Adrenal gland (tissue), 12 donors: ENCODE measurements around the gene HSD17B1. TPM values are rescaled to one million over a fixed set of nuclear protein-coding genes. Genes with fewer than 3 reads are reported as not detected.

ENCODE experiments used
- DNase-seq, 7 donors: peaks; one replicate each; pipeline ENCODE4 v3.0.0-alpha.2; 2019 to 2020
- H3K27ac ChIP-seq, 5 donors: fragments of 200-600 bp; sonication (generic) in 4 of 5; 1 replicate in 3 of 5; 2 replicates in 2 of 5; pipeline versions ENCODE4 v1.5.1 to v1.8.0; 2016 to 2020; ENCODE audit warnings: mild to moderate bottlenecking in 1 of 5
- H3K27me3 ChIP-seq: fragments of 200-600 bp; 2 replicates; pipeline ENCODE4 v1.8.0; 2021
- H3K36me3 ChIP-seq, 2 donors: fragments of 200-600 bp; replicated peaks in 1 of 2; 1 replicate in 1 of 2; 2 replicates in 1 of 2; pipeline versions ENCODE4 v1.5.1 to v1.8.0; 2018 to 2022
- H3K4me1 ChIP-seq, 2 donors: fragments of 200-600 bp; replicated peaks in 1 of 2; 1 replicate in 1 of 2; 2 replicates in 1 of 2; pipeline versions ENCODE4 v1.5.1 to v1.8.0; 2018 to 2021
- H3K4me3 ChIP-seq, 4 donors: fragments of 200-600 bp; sonication (generic) in 3 of 4; one replicate each; pipeline ENCODE4 v1.5.1; 2016 to 2018
- H3K9me3 ChIP-seq, 3 donors: fragments of 200-600 bp; sonication (generic) in 1 of 3; replicated peaks in 1 of 3; 1 replicate in 2 of 3; 2 replicates in 1 of 3; pipeline versions ENCODE4 v1.5.1 to v1.8.0; 2016 to 2021
- CTCF ChIP-seq, 6 experiments: fragments of 450-650 bp in 4 of 6; fragments of 200-600 bp in 2 of 6; sonication (generic) in 1 of 6; IDR thresholded peaks; 1 replicate in 5 of 6; 2 replicates in 1 of 6; pipeline versions ENCODE4 v1.5.1 to v1.8.0; 2016 to 2021; ENCODE audit warnings: antibody characterized with exemption in 6 of 6, mild to moderate bottlenecking in 2 of 6, moderate library complexity in 1 of 6
- POLR2A ChIP-seq, 2 donors: fragments of 450-650 bp; IDR thresholded peaks; one replicate each; pipeline ENCODE4 v1.6.1; 2017; ENCODE audit warnings: antibody characterized with exemption in 2 of 2, mild to moderate bottlenecking in 2 of 2, moderate library complexity in 1 of 2
- WGBS, 4 donors: extraction: QIAGEN DNeasy Blood & Tissue Kit in 2 of 4; methylation state at CpG; one replicate each; pipeline versions ENCODE4 v1.1.5 to v1.1.7; 2013 to 2017; 5-methylcytosine and 5-hydroxymethylcytosine counted together
- intact Hi-C, 2 donors: fragments of 100-400 bp; cut with DNase I; formaldehyde crosslinking; loops; one replicate each; pipeline versions ENCODE4 v1.14.1 to v1.15.0; 2022 to 2023
- polyA plus RNA-seq, 3 donors: library from polyadenylated mRNA; stranded (reverse); fragments of 200-250 nt in 2 of 3; fragments of 350-450 nt in 1 of 3; fragmentation: Illumina TruSeq in 1 of 3; extraction: RNeasy Lipid Tissue Mini Kit (QIAGEN cat#74804) in 1 of 3; gene quantifications; one replicate each; pipeline ENCODE4 v1.2.3, GENCODE V29; 2013 to 2014
- total RNA-seq, 9 donors: library from RNA; depleted of rRNA in 4 of 9; stranded (reverse); fragments of >200 nt in 4 of 9; fragments of 120-200 nt in 1 of 9; fragmentation: NEBNext Ultra II Directional in 1 of 9; extraction: Animal tissue kit (Norgen Biotek cat#: 25700) in 1 of 9; gene quantifications; one replicate each; pipeline versions ENCODE4 v1.1.0 to v1.2.4, GENCODE V29; 2013 to 2023
- donor health status: healthy with polysubstance abuse.
- donor health status: Bipolar disorder and iron deficiency.
- donor health status: DM: yes; HTN: yes; CAD: no.
- donor health status: DM: no; HTN: no; CAD: no.
- donor health status: DM: no; HTN: no; CAD: no.
- donor health status: DM: yes; HTN: yes; CAD: no.

Gene HSD17B1
- total and polyA plus RNA-seq, 12 donors: 0.22 to 7.6 (median 2.1) TPM

DNA sequence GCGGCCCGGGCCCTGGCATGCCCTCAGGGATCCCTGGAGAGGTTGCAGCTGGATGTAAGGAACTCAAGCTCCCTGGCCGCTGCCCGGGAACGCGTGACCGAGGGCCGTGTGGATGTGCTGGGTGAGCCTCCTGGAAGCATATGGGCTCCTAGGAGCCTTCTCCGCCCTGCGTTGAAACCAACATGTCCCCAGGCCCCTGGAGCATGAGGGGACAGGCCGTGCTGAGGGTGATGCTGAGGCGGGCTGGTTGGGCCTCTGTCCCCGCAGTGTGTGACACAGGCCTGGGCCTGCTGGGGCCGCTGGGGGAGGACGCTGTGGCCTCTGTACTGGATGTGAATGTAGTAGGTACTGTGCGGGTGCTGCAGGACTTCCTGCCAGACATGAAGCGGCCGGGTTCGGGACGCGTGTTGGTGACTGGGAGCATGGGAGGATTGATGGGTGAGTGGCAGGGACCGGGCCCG is 5.7 kb upstream of the HSD17B1 start:
- H3K9me3 ChIP-seq: no peaks in the 10 kb centered on the region
- DNase-seq: no peak
- no peak overlapping the region for H3K4me3 ChIP-seq
- intact Hi-C loops: no loop called here
- WGBS, 4 donors: 85 to 96% (median 88%) methylated on average over 15 to 23 of the region's 23 CpGs
- H3K27me3 ChIP-seq: no peaks in the 10 kb centered on the region
- no peak overlapping the region for H3K27ac ChIP-seq
- TF ChIP-seq POLR2A (IDR thresholded peaks at IDR 0.05) (no peak), CTCF (IDR thresholded peaks at IDR 0.05) (no peak)
- peaks cover 0 to 18% of the 10 kb centered on the region in 2 donors for H3K36me3 ChIP-seq
- H3K4me1 ChIP-seq: peaks cover 8 to 10% of the 10 kb centered on the region in 2 donors

- intact Hi-C loops: no loop called here
- Histone ChIP-seq H3K27ac (no peak overlapping the region), H3K9me3 (no peaks in the 10 kb centered on the region), H3K4me3 (no peak overlapping the region), H3K27me3 (no peaks in the 10 kb centered on the region), H3K4me1 (peaks cover 8 to 10% of the 10 kb centered on the region in 2 donors), H3K36me3 (peaks cover 0 to 11% of the 10 kb centered on the region in 2 donors)
- 65 to 85% (median 73%) methylated on average over 12 to 14 of the region's 14 CpGs; no CpG with 5 or more reads in 1 of the 4 donors for WGBS, 4 donors
- TF ChIP-seq POLR2A (IDR thresholded peaks at IDR 0.05) (no peak), CTCF (IDR thresholded peaks at IDR 0.05) (no peak)
- DNase-seq: no peak
Measured at GRCh38 chr17:42547698-42548069, 5.0 kb upstream of the HSD17B1 start.

DNA sequence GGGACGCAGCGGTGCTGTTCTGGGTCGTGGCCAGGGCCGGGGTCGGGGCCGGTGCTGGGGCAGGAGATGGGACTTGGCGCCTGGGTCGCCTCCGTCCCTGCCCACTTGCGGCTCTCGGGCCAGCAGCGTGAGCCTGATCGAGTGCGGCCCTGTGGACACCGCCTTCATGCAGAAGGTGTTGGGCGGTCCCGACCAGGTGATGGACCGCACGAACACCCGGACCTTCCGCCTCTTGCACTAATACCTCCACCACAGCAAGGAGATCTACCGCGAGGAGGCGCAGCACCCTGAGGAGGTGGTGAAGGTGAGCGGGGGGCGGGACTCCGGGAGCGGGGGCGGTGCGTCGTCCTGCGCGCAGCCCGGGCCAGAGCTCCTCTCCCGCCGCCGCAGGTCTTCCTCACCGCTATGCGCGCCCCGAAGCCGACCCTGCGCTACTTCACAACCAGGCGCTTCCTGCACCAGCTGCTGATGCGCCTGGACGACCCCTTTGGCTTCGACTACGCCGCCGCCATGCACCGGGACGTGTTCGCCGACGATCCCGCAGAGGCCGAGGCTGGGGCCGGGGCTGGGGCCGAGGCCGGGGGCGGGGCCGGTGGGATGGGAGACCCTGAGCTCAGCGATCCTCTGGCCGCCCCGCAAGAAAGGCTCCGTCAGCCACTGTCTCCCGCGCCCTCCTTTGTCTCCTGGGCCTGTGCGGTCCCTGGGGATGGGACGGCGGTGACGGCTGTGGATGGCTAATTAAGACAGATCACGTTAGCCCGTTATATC is 4.5 kb upstream of the HSD17B1 start:
- 7 to 53% (median 19%) methylated on average over 3 to 74 of the region's 74 CpGs for WGBS, 4 donors

More for the DNA sequence above, 4.5 kb upstream of the HSD17B1 start:
- intact Hi-C loops: no loop called here
- Histone ChIP-seq H3K27me3 (no peaks in the 10 kb centered on the region), H3K36me3 (peaks cover 0 to 5% of the 10 kb centered on the region in 2 donors), H3K27ac (no peak overlapping the region), H3K4me3 (peak overlapping the region in 1 of 4 donors; percentile 47), H3K4me1 (peaks cover 9 to 11% of the 10 kb centered on the region in 2 donors), H3K9me3 (no peaks in the 10 kb centered on the region)
- DNase-seq: peak; percentile 72 to 86 (median 79)
- peak in 5 of 6 experiments; percentile 38 to 54 (median 42) for TF ChIP-seq CTCF (IDR thresholded peaks at IDR 0.05)
- TF ChIP-seq POLR2A (IDR thresholded peaks at IDR 0.05): no peak
